ENCODE results near the gene MPC1L.

MPC1L gene

GRCh38 chrX:40607381-40607780 is 15.8 kb upstream of the MPC1L start:
- Mint-ChIP-seq H3K4me1 (ENCODE audit: low read depth) (no peaks in the 10 kb centered on the region), H3K27me3 (no peaks in the 10 kb centered on the region), H3K36me3 (ENCODE audit: low read depth) (peaks cover 14% of the 10 kb centered on the region), H3K9me3 (no peaks in the 10 kb centered on the region), H3K27ac (no peak overlapping the region), H3K4me3 (no peak overlapping the region)

GRCh38 chrX:40612511-40612910 is 10.7 kb upstream of the MPC1L start:
- Mint-ChIP-seq H3K9me3 (no peaks in the 10 kb centered on the region), H3K36me3 (ENCODE audit: low read depth) (no peaks in the 10 kb centered on the region), H3K4me3 (no peak overlapping the region), H3K27ac (no peak overlapping the region), H3K4me1 (ENCODE audit: low read depth) (no peaks in the 10 kb centered on the region), H3K27me3 (no peaks in the 10 kb centered on the region)

GRCh38 chrX:40615976-40616375 is 7.3 kb upstream of the MPC1L start:
- no peaks in the 10 kb centered on the region for H3K9me3 Mint-ChIP-seq
- H3K4me1 Mint-ChIP-seq (ENCODE audit: low read depth) = no peaks in the 10 kb centered on the region

GRCh38 chrX:40617566-40617965 is 5.7 kb upstream of the MPC1L start:
- H3K4me1 Mint-ChIP-seq (ENCODE audit: low read depth) = no peaks in the 10 kb centered on the region
- H3K27me3 Mint-ChIP-seq = no peaks in the 10 kb centered on the region
- no peak overlapping the region for H3K4me3 Mint-ChIP-seq
- no peak overlapping the region for H3K27ac Mint-ChIP-seq
- H3K36me3 Mint-ChIP-seq (ENCODE audit: low read depth) = no peaks in the 10 kb centered on the region
- H3K9me3 Mint-ChIP-seq = no peaks in the 10 kb centered on the region

More at GRCh38 chrX:40615976-40616375, 7.3 kb upstream of the MPC1L start:
- Mint-ChIP-seq H3K36me3 (ENCODE audit: low read depth) (no peaks in the 10 kb centered on the region), H3K4me3 (no peak overlapping the region), H3K27me3 (no peaks in the 10 kb centered on the region), H3K27ac (no peak overlapping the region)

- peaks cover 7% of the 10 kb centered on the region for H3K36me3 Mint-ChIP-seq (ENCODE audit: low read depth)
- no peaks in the 10 kb centered on the region for H3K27me3 Mint-ChIP-seq
- no peak overlapping the region for H3K4me3 Mint-ChIP-seq
- H3K4me1 Mint-ChIP-seq (ENCODE audit: low read depth) = no peaks in the 10 kb centered on the region
- no peak overlapping the region for H3K27ac Mint-ChIP-seq
- H3K9me3 Mint-ChIP-seq = no peaks in the 10 kb centered on the region
Measured at GRCh38 chrX:40622479-40623138, 619 bp upstream of the MPC1L start.

- no peaks in the 10 kb centered on the region for H3K9me3 Mint-ChIP-seq
- H3K36me3 Mint-ChIP-seq (ENCODE audit: low read depth) = peaks cover 15% of the 10 kb centered on the region
- H3K4me3 Mint-ChIP-seq = no peak overlapping the region
- H3K27ac Mint-ChIP-seq = no peak overlapping the region
- no peaks in the 10 kb centered on the region for H3K4me1 Mint-ChIP-seq (ENCODE audit: low read depth)
- H3K27me3 Mint-ChIP-seq = no peaks in the 10 kb centered on the region
Measured at GRCh38 chrX:40623665-40624064, 437 bp downstream of the MPC1L start.

- H3K27ac Mint-ChIP-seq = no peak overlapping the region
Measured at GRCh38 chrX:40625294-40625693, 2.1 kb downstream of the MPC1L start.

GRCh38 chrX:40628506-40628905 is 5.3 kb downstream of the MPC1L start:
- Mint-ChIP-seq H3K27ac (no peak overlapping the region), H3K4me3 (no peak overlapping the region), H3K9me3 (no peaks in the 10 kb centered on the region), H3K36me3 (ENCODE audit: low read depth) (peaks cover 28% of the 10 kb centered on the region), H3K4me1 (ENCODE audit: low read depth) (peaks cover 12% of the 10 kb centered on the region), H3K27me3 (no peaks in the 10 kb centered on the region)

More at GRCh38 chrX:40625294-40625693, 2.1 kb downstream of the MPC1L start:
- Mint-ChIP-seq H3K9me3 (no peaks in the 10 kb centered on the region), H3K4me3 (no peak overlapping the region), H3K4me1 (ENCODE audit: low read depth) (no peaks in the 10 kb centered on the region), H3K36me3 (ENCODE audit: low read depth) (peaks cover 15% of the 10 kb centered on the region), H3K27me3 (no peaks in the 10 kb centered on the region)

- H3K4me1 Mint-ChIP-seq (ENCODE audit: low read depth) = peaks cover 19% of the 10 kb centered on the region
- peak overlapping the region; percentile 73 for H3K27ac Mint-ChIP-seq
- H3K9me3 Mint-ChIP-seq = no peaks in the 10 kb centered on the region
- no peak overlapping the region for H3K4me3 Mint-ChIP-seq
- H3K27me3 Mint-ChIP-seq = no peaks in the 10 kb centered on the region
- peaks cover 45% of the 10 kb centered on the region for H3K36me3 Mint-ChIP-seq (ENCODE audit: low read depth)
Measured at GRCh38 chrX:40632199-40632598, 9.0 kb downstream of the MPC1L start.

GRCh38 chrX:40637687-40638086 is 14.5 kb downstream of the MPC1L start:
- Mint-ChIP-seq H3K4me1 (ENCODE audit: low read depth) (peaks cover 24% of the 10 kb centered on the region), H3K36me3 (ENCODE audit: low read depth) (peaks cover 48% of the 10 kb centered on the region), H3K4me3 (no peak overlapping the region), H3K9me3 (no peaks in the 10 kb centered on the region), H3K27ac (no peak overlapping the region), H3K27me3 (no peaks in the 10 kb centered on the region)

GRCh38 chrX:40644176-40644575 is 20.9 kb downstream of the MPC1L start:
- no peaks in the 10 kb centered on the region for H3K9me3 Mint-ChIP-seq
- peaks cover 32% of the 10 kb centered on the region for H3K36me3 Mint-ChIP-seq (ENCODE audit: low read depth)
- peak overlapping the region; percentile 87 for H3K27ac Mint-ChIP-seq
- peaks cover 30% of the 10 kb centered on the region for H3K4me1 Mint-ChIP-seq (ENCODE audit: low read depth)
- no peaks in the 10 kb centered on the region for H3K27me3 Mint-ChIP-seq
- peak overlapping the region; percentile 90 for H3K4me3 Mint-ChIP-seq

- Mint-ChIP-seq H3K27ac (peak overlapping the region; percentile 95), H3K4me3 (peak overlapping the region; percentile 90), H3K4me1 (ENCODE audit: low read depth) (peaks cover 30% of the 10 kb centered on the region), H3K36me3 (ENCODE audit: low read depth) (peaks cover 28% of the 10 kb centered on the region), H3K9me3 (no peaks in the 10 kb centered on the region), H3K27me3 (no peaks in the 10 kb centered on the region)
Measured at GRCh38 chrX:40644821-40645358, 21.7 kb downstream of the MPC1L start.

- Mint-ChIP-seq H3K27me3 (no peaks in the 10 kb centered on the region), H3K36me3 (ENCODE audit: low read depth) (peaks cover 31% of the 10 kb centered on the region), H3K9me3 (no peaks in the 10 kb centered on the region), H3K4me1 (ENCODE audit: low read depth) (peaks cover 32% of the 10 kb centered on the region), H3K4me3 (peak overlapping the region; percentile 95), H3K27ac (peak overlapping the region; percentile 92)
Measured at GRCh38 chrX:40646489-40647306, 23.5 kb downstream of the MPC1L start.

- Mint-ChIP-seq H3K4me1 (ENCODE audit: low read depth) (peaks cover 25% of the 10 kb centered on the region), H3K36me3 (ENCODE audit: low read depth) (peaks cover 25% of the 10 kb centered on the region), H3K4me3 (peak within 1 kb of the TSS; percentile 95), H3K27me3 (no peaks in the 10 kb centered on the region), H3K9me3 (no peaks in the 10 kb centered on the region), H3K27ac (peak within 1 kb of the TSS; percentile 92)
Measured at GRCh38 chrX:40647307-40648197, 24.3 kb downstream of the MPC1L start, which contains the start of gene CXorf38. CXorf38 (minus strand) TSS chrX:40647561; CDS start chrX:40647520, 41 bp downstream.

All from stimulated activated naive CD8-positive, alpha-beta T cell treated with anti-CD3 and anti-CD28 coated beads, Interleukin-15, Interleukin-2, amounts not matched to agents 100 ng/mL and 50 ng/mL, for 24 hours (primary cell).